ENCODE measurements around the gene KIF1A.
"Not testable (repeated sequence)": the region's sequence is repeated elsewhere in the genome, so short reads cannot be mapped to it uniquely, and the experiment has no call there.

Gene KIF1A

DNA sequence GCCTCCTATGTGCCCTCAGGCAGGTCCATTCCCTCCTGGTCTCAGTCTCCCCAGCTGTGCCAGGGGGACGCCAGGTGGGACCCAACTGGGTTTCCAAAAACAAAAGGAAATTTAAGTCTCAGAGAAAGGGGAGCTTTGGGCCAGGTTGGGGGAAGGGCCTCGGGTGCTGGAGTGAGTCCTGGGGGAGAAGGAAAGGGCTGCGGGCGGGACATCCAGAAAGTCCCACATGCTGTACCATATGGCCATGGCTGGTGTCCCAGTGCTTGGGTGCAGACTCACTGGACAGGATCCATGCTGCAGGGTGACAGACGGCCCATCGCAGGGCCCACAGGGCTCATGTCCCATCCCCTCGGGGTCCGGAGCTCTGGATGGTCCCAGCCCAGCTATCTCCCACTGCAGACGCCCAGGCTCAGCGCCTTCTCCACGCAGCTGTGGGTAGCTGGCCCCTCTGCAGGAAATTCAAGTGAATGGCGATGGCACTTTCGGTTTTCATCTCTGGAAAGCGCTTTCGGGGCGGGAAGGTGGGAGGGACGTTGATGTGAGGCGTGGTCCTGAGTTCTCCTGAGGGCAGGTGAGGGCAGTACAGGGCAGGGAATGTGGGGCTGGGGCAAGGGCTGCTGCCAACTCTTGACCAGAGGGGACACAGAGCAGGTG is 129.5 kb downstream of the KIF1A start:
- not testable (repeated sequence) for H2AFZ ChIP-seq (ENCODE audit: low read length); H3K4me1 ChIP-seq (ENCODE audit: insufficient read depth, low read length, poor library complexity, severe bottlenecking); H3K79me2 ChIP-seq (ENCODE audit: insufficient read depth, low read length); H3K9me3 ChIP-seq (ENCODE audit: insufficient read depth, low read depth, low read length); H3K4me3 ChIP-seq (ENCODE audit: low read length, poor library complexity, severe bottlenecking); H3K9me2 ChIP-seq (replicated peaks; ENCODE audit: low read depth, low read length); H3F3A ChIP-seq (ENCODE audit: low read depth); H4K20me1 ChIP-seq (ENCODE audit: insufficient read depth, low read length, poor library complexity, severe bottlenecking); H3K36me3 ChIP-seq (ENCODE audit: insufficient read depth, low read length); H3K9ac ChIP-seq (ENCODE audit: low read depth, low read length, poor library complexity, severe bottlenecking); H3K4me2 ChIP-seq (ENCODE audit: low read depth, low read length, poor library complexity, severe bottlenecking); H3K27me3 ChIP-seq (ENCODE audit: insufficient read depth, low read length, poor library complexity, severe bottlenecking)

DNA sequence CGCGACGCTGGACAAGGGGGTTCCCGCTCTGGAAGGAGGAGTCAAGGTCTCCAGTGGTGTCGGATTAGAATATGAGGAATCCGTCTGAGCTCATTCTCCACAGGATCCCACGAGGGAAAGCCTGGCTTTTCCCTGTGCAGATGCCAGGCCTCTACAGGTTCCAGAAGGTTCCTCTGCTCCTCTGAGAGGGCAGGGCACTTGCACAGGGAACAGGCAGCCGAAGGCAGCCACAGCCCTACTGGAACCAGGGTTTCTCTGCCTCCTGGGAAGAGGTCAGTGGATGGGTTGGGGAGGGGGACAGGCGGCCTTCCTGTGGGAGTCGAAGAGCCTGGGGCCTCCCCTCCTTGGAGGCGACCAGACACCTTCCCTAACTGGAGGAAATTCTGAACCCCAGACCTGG is 130.0 kb downstream of the KIF1A start:
- no peaks in the 10 kb centered on the region for H3F3A ChIP-seq (ENCODE audit: low read depth)
- H3K9me3 ChIP-seq (ENCODE audit: insufficient read depth, low read depth, low read length): no peaks in the 10 kb centered on the region
- H3K4me3 ChIP-seq (ENCODE audit: low read length, poor library complexity, severe bottlenecking): no peak overlapping the region
- no peak overlapping the region for H3K4me2 ChIP-seq (ENCODE audit: low read depth, low read length, poor library complexity, severe bottlenecking)
- TF ChIP-seq, protein P1, sequence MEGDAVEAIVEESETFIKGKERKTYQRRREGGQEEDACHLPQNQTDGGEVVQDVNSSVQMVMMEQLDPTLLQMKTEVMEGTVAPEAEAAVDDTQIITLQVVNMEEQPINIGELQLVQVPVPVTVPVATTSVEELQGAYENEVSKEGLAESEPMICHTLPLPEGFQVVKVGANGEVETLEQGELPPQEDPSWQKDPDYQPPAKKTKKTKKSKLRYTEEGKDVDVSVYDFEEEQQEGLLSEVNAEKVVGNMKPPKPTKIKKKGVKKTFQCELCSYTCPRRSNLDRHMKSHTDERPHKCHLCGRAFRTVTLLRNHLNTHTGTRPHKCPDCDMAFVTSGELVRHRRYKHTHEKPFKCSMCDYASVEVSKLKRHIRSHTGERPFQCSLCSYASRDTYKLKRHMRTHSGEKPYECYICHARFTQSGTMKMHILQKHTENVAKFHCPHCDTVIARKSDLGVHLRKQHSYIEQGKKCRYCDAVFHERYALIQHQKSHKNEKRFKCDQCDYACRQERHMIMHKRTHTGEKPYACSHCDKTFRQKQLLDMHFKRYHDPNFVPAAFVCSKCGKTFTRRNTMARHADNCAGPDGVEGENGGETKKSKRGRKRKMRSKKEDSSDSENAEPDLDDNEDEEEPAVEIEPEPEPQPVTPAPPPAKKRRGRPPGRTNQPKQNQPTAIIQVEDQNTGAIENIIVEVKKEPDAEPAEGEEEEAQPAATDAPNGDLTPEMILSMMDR (conservative IDR thresholded peaks at IDR 0.05; ENCODE audit: low read length): no peak
- no peak for TF ChIP-seq EZH2phosphoT487 (IDR thresholded peaks at IDR 0.05; ENCODE audit: borderline replicate concordance)
- H3K27me3 ChIP-seq (ENCODE audit: insufficient read depth, low read length, poor library complexity, severe bottlenecking): no peaks in the 10 kb centered on the region
- H4K20me1 ChIP-seq (ENCODE audit: insufficient read depth, low read length, poor library complexity, severe bottlenecking): no peaks in the 10 kb centered on the region
- H3K36me3 ChIP-seq (ENCODE audit: insufficient read depth, low read length): no peaks in the 10 kb centered on the region
- H3K9me2 ChIP-seq (replicated peaks; ENCODE audit: low read depth, low read length): no peaks in the 10 kb centered on the region
- H3K79me2 ChIP-seq (ENCODE audit: insufficient read depth, low read length): no peaks in the 10 kb centered on the region
- H3K9ac ChIP-seq (ENCODE audit: low read depth, low read length, poor library complexity, severe bottlenecking): no peak overlapping the region
- H2AFZ ChIP-seq (ENCODE audit: low read length): no peak overlapping the region
- H3K4me1 ChIP-seq (ENCODE audit: insufficient read depth, low read length, poor library complexity, severe bottlenecking): no peaks in the 10 kb centered on the region

GRCh38 chr2:240688553-240688919 is 131.5 kb downstream of the KIF1A start:
- H2AFZ ChIP-seq (ENCODE audit: low read length): no peak overlapping the region
- no peaks in the 10 kb centered on the region for H3K4me1 ChIP-seq (ENCODE audit: insufficient read depth, low read length, poor library complexity, severe bottlenecking)
- H3K9ac ChIP-seq (ENCODE audit: low read depth, low read length, poor library complexity, severe bottlenecking): no peak overlapping the region
- H4K20me1 ChIP-seq (ENCODE audit: insufficient read depth, low read length, poor library complexity, severe bottlenecking): no peaks in the 10 kb centered on the region
- H3K9me3 ChIP-seq (ENCODE audit: insufficient read depth, low read depth, low read length): no peaks in the 10 kb centered on the region
- H3K36me3 ChIP-seq (ENCODE audit: insufficient read depth, low read length): no peaks in the 10 kb centered on the region
- TF ChIP-seq, protein P1 (conservative IDR thresholded peaks at IDR 0.05; ENCODE audit: low read length): no peak
- no peak for TF ChIP-seq EZH2phosphoT487 (IDR thresholded peaks at IDR 0.05; ENCODE audit: borderline replicate concordance)
- no peaks in the 10 kb centered on the region for H3F3A ChIP-seq (ENCODE audit: low read depth)
- H3K4me2 ChIP-seq (ENCODE audit: low read depth, low read length, poor library complexity, severe bottlenecking): no peak overlapping the region
- H3K27me3 ChIP-seq (ENCODE audit: insufficient read depth, low read length, poor library complexity, severe bottlenecking): no peaks in the 10 kb centered on the region
- no peak overlapping the region for H3K4me3 ChIP-seq (ENCODE audit: low read length, poor library complexity, severe bottlenecking)
- no peaks in the 10 kb centered on the region for H3K9me2 ChIP-seq (replicated peaks; ENCODE audit: low read depth, low read length)
- no peaks in the 10 kb centered on the region for H3K79me2 ChIP-seq (ENCODE audit: insufficient read depth, low read length)
